Breast epithelium (tissue), 4 donors: ENCODE results near the gene CNN2. TPM values are rescaled to one million over a fixed set of nuclear protein-coding genes. Genes with fewer than 3 reads are reported as not detected.

Experiments
- DNase-seq, 2 donors: peaks; one replicate each; pipeline ENCODE4 v3.0.0-alpha.2; 2019; ENCODE audit warnings: low spot score in 2 of 2
- H3K27ac ChIP-seq, 2 donors: fragments of 200-600 bp; sonication (generic) in 1 of 2; one replicate each; pipeline ENCODE4 v1.5.1; 2016 to 2019; ENCODE audit warnings: mild to moderate bottlenecking in 1 of 2
- H3K27me3 ChIP-seq, 2 donors: fragments of 200-600 bp; sonication (generic) in 1 of 2; one replicate each; pipeline versions ENCODE4 v1.5.1 to v1.6.0; 2017 to 2019; ENCODE audit warnings: control low read depth in 1 of 2, mild to moderate bottlenecking in 1 of 2
- H3K36me3 ChIP-seq: fragments of 200-600 bp; one replicate; pipeline ENCODE4 v1.5.1; 2019
- H3K4me1 ChIP-seq, 2 donors: fragments of 200-600 bp; sonication (generic); one replicate each; pipeline ENCODE4 v1.5.1; 2016 to 2019; ENCODE audit warnings: control low read depth in 1 of 2
- H3K4me3 ChIP-seq, 3 donors: fragments of 200-600 bp; sonication (generic); 1 replicate in 2 of 3; 2 replicates in 1 of 3; pipeline ENCODE4 v1.5.1; 2016 to 2019; ENCODE audit warnings: mild to moderate bottlenecking in 3 of 3, moderate library complexity in 2 of 3
- H3K9me3 ChIP-seq, 2 donors: fragments of 200-600 bp; sonication (generic) in 1 of 2; one replicate each; pipeline ENCODE4 v1.5.1; 2016 to 2019; ENCODE audit warnings: control low read depth in 1 of 2
- CTCF ChIP-seq, 3 donors: fragments of 450-650 bp; IDR thresholded peaks; one replicate each; pipeline ENCODE4 v1.5.1; 2016 to 2017; ENCODE audit warnings: antibody characterized with exemption in 3 of 3, mild to moderate bottlenecking in 3 of 3, moderate library complexity in 3 of 3
- POLR2A ChIP-seq: fragments of 450-650 bp; IDR thresholded peaks from one replicate; pipeline ENCODE4 v1.6.1; 2016; ENCODE audit warnings: antibody characterized with exemption, mild to moderate bottlenecking, moderate library complexity
- POLR2AphosphoS5 ChIP-seq, 3 donors: sonication (generic); formaldehyde crosslinking; IDR thresholded peaks; one replicate each; pipeline ENCODE4 v1.6.1; 2017; ENCODE audit warnings: antibody characterized with exemption in 3 of 3
- intact Hi-C: fragments of 100-400 bp; cut with DNase I; formaldehyde crosslinking; loops from one replicate; pipeline ENCODE4 v1.15.1; 2023; ENCODE audit warnings: low total_unique reads
- total RNA-seq, 3 donors: library from RNA; depleted of rRNA; stranded (reverse); fragments of >200 nt; gene quantifications; one replicate each; pipeline ENCODE4 v1.1.0, GENCODE V29; 2016

Gene CNN2
- total RNA-seq, 3 donors from 2014 or later, result 70.4 to 74.1 (median 70.7) TPM

GRCh38 chr19:1066748-1067340 lies 40.4 kb downstream of the CNN2 start, which contains the start of gene ARHGAP45:
TSS of gene ARHGAP45 (plus strand) at chr19:1067167. CDS start at chr19:1067406, 239 bp downstream.
- Histone ChIP-seq H3K36me3 (no peaks in the 10 kb centered on the region), H3K4me3 (peak within 1 kb of the TSS; percentile 48 to 69 (median 49)), H3K9me3 (no peaks in the 10 kb centered on the region), H3K27me3 (peaks cover 10 to 54% of the 10 kb centered on the region in 2 donors), H3K27ac (peak within 1 kb of the TSS; percentile 9 to 18), H3K4me1 (peaks cover 9 to 19% of the 10 kb centered on the region in 2 donors)
- intact Hi-C loops, result no loop called here
- DNase-seq, result no peak
- no peak for TF ChIP-seq POLR2AphosphoS5 (IDR thresholded peaks at IDR 0.05)
- no peak for TF ChIP-seq CTCF (IDR thresholded peaks at IDR 0.05)
- no peak for TF ChIP-seq POLR2A

- DNase-seq, result no peak
- intact Hi-C loops, result no loop called here
- Histone ChIP-seq H3K27me3 (peaks cover 10 to 54% of the 10 kb centered on the region in 2 donors), H3K27ac (peak overlapping the region; percentile 9 to 18), H3K36me3 (no peaks in the 10 kb centered on the region), H3K4me3 (peak overlapping the region; percentile 48 to 69 (median 49)), H3K4me1 (peaks cover 9 to 19% of the 10 kb centered on the region in 2 donors), H3K9me3 (no peaks in the 10 kb centered on the region)
- TF ChIP-seq POLR2A (no peak), CTCF (IDR thresholded peaks at IDR 0.05) (no peak), POLR2AphosphoS5 (IDR thresholded peaks at IDR 0.05) (no peak)
Observed at GRCh38 chr19:1067341-1067957, 41.0 kb downstream of the CNN2 start.

GRCh38 chr19:1068009-1069001 lies 41.9 kb downstream of the CNN2 start:
- DNase-seq, result no peak
- TF ChIP-seq CTCF (IDR thresholded peaks at IDR 0.05) (no peak), POLR2A (no peak), POLR2AphosphoS5 (IDR thresholded peaks at IDR 0.05) (no peak)
- Histone ChIP-seq H3K36me3 (no peaks in the 10 kb centered on the region), H3K4me3 (peak overlapping the region; percentile 48 to 69 (median 49)), H3K27me3 (peaks cover 10 to 54% of the 10 kb centered on the region in 2 donors), H3K4me1 (peaks cover 9 to 19% of the 10 kb centered on the region in 2 donors), H3K27ac (peak overlapping the region in 1 of 2 donors; percentile 23), H3K9me3 (no peaks in the 10 kb centered on the region)
- intact Hi-C loops, result no loop called here

GRCh38 chr19:1069009-1069779 lies 42.8 kb downstream of the CNN2 start:
- Histone ChIP-seq H3K4me3 (peak overlapping the region; percentile 8 to 49 (median 48)), H3K36me3 (no peaks in the 10 kb centered on the region), H3K9me3 (no peaks in the 10 kb centered on the region), H3K27ac (no peak overlapping the region), H3K4me1 (peaks cover 9 to 19% of the 10 kb centered on the region in 2 donors), H3K27me3 (peaks cover 10 to 50% of the 10 kb centered on the region in 2 donors)
- DNase-seq, result no peak
- intact Hi-C loops, result no loop called here
- no peak for TF ChIP-seq POLR2A
- no peak for TF ChIP-seq CTCF (IDR thresholded peaks at IDR 0.05)
- no peak for TF ChIP-seq POLR2AphosphoS5 (IDR thresholded peaks at IDR 0.05)
